K562 (cell line): Measurements from ENCODE around the gene RELL1. TPM values are rescaled to one million over a fixed set of nuclear protein-coding genes. Genes with fewer than 3 reads are reported as not detected.

ENCODE experiments used
- ATAC-seq: fragments of 200-7000 bp; cut with Tn5 transposase; 3 replicates; pipeline ENCODE4 v1.9.1; 2020; ENCODE audit warnings: moderate library complexity
- BruUV-seq: library from RNA; stranded (reverse); fragments of 400-500 nt; replicated peaks from 2 replicates; lab custom pipeline; 2021; lab: Mats Ljungman, UMichigan
- CTCF ChIA-PET: fragments of 300-600 bp; formaldehyde crosslinking; extraction: SDS; loops from one replicate; lab custom pipeline; 2021; ENCODE audit warnings: low intra/inter-chr PET ratio; lab: Yijun Ruan, JAX
- POLR2A ChIA-PET: fragments of 300-600, 350-650 bp; sonication (Branson Sonifier 250); formaldehyde crosslinking; extraction: SDS; loops from one replicate; lab custom pipeline; 2021; ENCODE audit warnings: antibody characterized with exemption, inconsistent platforms; lab: Yijun Ruan, JAX
- DNase-seq, 4 experiments: peaks; one replicate each; pipeline versions ENCODE4 v3.0.0 to v3.0.0-alpha.2; 2011 to 2018; ENCODE audit warnings: low spot score in 3 of 4, mixed read lengths in 3 of 4; ENCODE audit errors: extremely low read depth in 1 of 4
- FAIRE-seq: peaks from 2 replicates; lab custom pipeline; 2011; peaks lifted over from hg19 to GRCh38; lab: Jason Lieb, UNC
- H2AFZ ChIP-seq: 2 replicates; pipeline ENCODE4 v1.6.0; 2011; ENCODE audit warnings: low read depth, low read length, control low read depth, inconsistent platforms
- H3K27ac ChIP-seq: fragments of 200-600 bp; 3 replicates; pipeline ENCODE4 v1.8.0; 2011; ENCODE audit warnings: low read depth, mild to moderate bottlenecking, control low read depth, inconsistent platforms, low read length, moderate library complexity, mixed read lengths; ENCODE audit errors: extremely low read depth
- H3K27me3 ChIP-seq, 2 experiments: fragments of 300-600 bp in 1 of 2; 2 replicates in 1 of 2; 3 replicates in 1 of 2; pipeline versions ENCODE4 v1.6.0 to v1.8.0; 2011; ENCODE audit warnings: inconsistent platforms in 2 of 2, low read length in 2 of 2, mild to moderate bottlenecking in 1 of 2, mixed read lengths in 1 of 2, moderate library complexity in 1 of 2; ENCODE audit not compliant: control insufficient read depth in 2 of 2, insufficient read depth in 2 of 2
- H3K36me3 ChIP-seq: fragments of 300-600 bp; 3 replicates; pipeline ENCODE4 v1.8.0; 2011; ENCODE audit warnings: mild to moderate bottlenecking, low read length, inconsistent platforms; ENCODE audit not compliant: control insufficient read depth, insufficient read depth
- H3K4me1 ChIP-seq, 2 experiments: fragments of 200-600 bp in 1 of 2; replicated peaks in 1 of 2; 2 replicates in 1 of 2; 3 replicates in 1 of 2; pipeline versions ENCODE4 v1.5.1 to v1.8.0; 2011; ENCODE audit warnings: inconsistent platforms in 2 of 2, low read length in 2 of 2, mild to moderate bottlenecking in 1 of 2, mixed read lengths in 1 of 2, moderate library complexity in 1 of 2; ENCODE audit not compliant: control insufficient read depth in 2 of 2, insufficient read depth in 2 of 2
- H3K4me2 ChIP-seq: 2 replicates; pipeline ENCODE4 v1.6.1; 2011; ENCODE audit warnings: low read length, control low read depth, inconsistent platforms, mixed read lengths; ENCODE audit not compliant: insufficient read depth
- H3K4me3 ChIP-seq: fragments of 200-600 bp; sonication (generic), shearing (Covaris generic); 2 replicates; pipeline ENCODE4 v1.5.1; 2016; ENCODE audit warnings: control low read depth, inconsistent platforms
- H3K79me2 ChIP-seq: fragments of 200-600 bp; 3 replicates; pipeline ENCODE4 v1.8.0; 2011; ENCODE audit warnings: low read length, inconsistent platforms; ENCODE audit not compliant: control insufficient read depth, insufficient read depth
- H3K9ac ChIP-seq, 2 experiments: 2 replicates each; pipeline versions ENCODE4 v1.6.0 to v1.6.1; 2011; ENCODE audit warnings: low read depth in 2 of 2, low read length in 2 of 2, control low read depth in 1 of 2, inconsistent platforms in 1 of 2, mild to moderate bottlenecking in 1 of 2, mixed read lengths in 1 of 2; ENCODE audit not compliant: insufficient read depth in 1 of 2
- H3K9me1 ChIP-seq: one replicate; pipeline ENCODE4 v1.6.0; 2011; ENCODE audit warnings: inconsistent platforms, mild to moderate bottlenecking, low read length, moderate library complexity; ENCODE audit not compliant: control insufficient read depth, insufficient read depth
- H3K9me3 ChIP-seq: replicated peaks from 2 replicates; pipeline ENCODE4 v1.5.1; 2011; ENCODE audit warnings: low read depth, low read length, inconsistent platforms; ENCODE audit not compliant: control insufficient read depth, insufficient read depth
- H4K20me1 ChIP-seq: replicated peaks from 2 replicates; pipeline ENCODE4 v1.6.1; 2011; ENCODE audit warnings: low read length, inconsistent platforms, mixed read lengths; ENCODE audit not compliant: control insufficient read depth, insufficient read depth
- CHD4 ChIP-seq: fragments of 200-600 bp; sonication (generic); IDR thresholded peaks from 3 replicates; pipeline ENCODE4 v1.6.1; 2012; ENCODE audit warnings: low read depth, mild to moderate bottlenecking, mixed read lengths, low read length, inconsistent platforms; ENCODE audit not compliant: insufficient read depth, insufficient replicate concordance, poor library complexity, severe bottlenecking
- HMBOX1 ChIP-seq: sonication (generic); IDR thresholded peaks from 2 replicates; pipeline ENCODE4 v1.6.1; 2016
- NR2F6 ChIP-seq: fragments of 450-650 bp; formaldehyde crosslinking; IDR thresholded peaks from 2 replicates; pipeline ENCODE4 v1.4.0; 2020; ENCODE audit warnings: mild to moderate bottlenecking
- PTTG1 ChIP-seq: fragments of 450-650 bp; IDR thresholded peaks from 2 replicates; pipeline ENCODE4 v1.6.1; 2016; ENCODE audit warnings: low read depth, mild to moderate bottlenecking, missing genetic modification characterization, missing compliant biosample characterization
- SNRNP70 ChIP-seq: fragments of 200-400 bp; formaldehyde crosslinking; optimal IDR thresholded peaks from 2 replicates; pipeline ENCODE3; 2017; ENCODE audit warnings: low read depth, low read length
- SPI1 ChIP-seq: IDR thresholded peaks from 2 replicates; pipeline ENCODE4 v1.6.1; 2011; ENCODE audit warnings: low read depth, low read length, control low read depth, borderline replicate concordance
- TSHZ1 ChIP-seq: fragments of 250-450 bp; sonication (Bioruptor Pico); IDR thresholded peaks from 2 replicates; pipeline ENCODE4 v1.4.0; 2020; ENCODE audit warnings: mild to moderate bottlenecking, moderate library complexity
- ZNF143 ChIP-seq: sonication (generic); formaldehyde crosslinking; IDR thresholded peaks from 2 replicates; pipeline ENCODE4 v1.9.0; 2022; ENCODE audit warnings: mild to moderate bottlenecking, missing genetic modification reagents
- ZNF830 ChIP-seq: fragments of 250-450 bp; sonication (Bioruptor Pico); IDR thresholded peaks from 2 replicates; pipeline ENCODE4 v1.5.0; 2021; ENCODE audit warnings: mild to moderate bottlenecking
- WGBS: fragments of 100-300 bp; shearing (Covaris generic); methylation state at CpG from one replicate; pipeline ENCODE4 v1.1.6; 2016; ENCODE audit warnings: low coverage, mixed read lengths; ENCODE audit not compliant: insufficient coverage; ENCODE audit errors: missing lambda C conversion rate; 5-methylcytosine and 5-hydroxymethylcytosine counted together
- in situ Hi-C: fragments of 300-500 bp; cut with MboI; formaldehyde crosslinking; loops from 4 replicates; pipeline ENCODE4 v1.15.0; 2018; ENCODE audit warnings: inconsistent platforms, mixed read lengths
- intact Hi-C: fragments of 100-400 bp; cut with micrococcal nuclease; formaldehyde crosslinking; loops from 2 replicates; pipeline ENCODE4 v1.14.2; 2022
- polyA plus RNA-seq, 8 experiments: library from polyadenylated mRNA; depleted of rRNA in 4 of 8; stranded (reverse) in 5 of 8; unstranded in 3 of 8; fragments of >200 nt; fragmentation: Nextera tagmentation in 2 of 8; fragmentation: Illumina TruSeq in 1 of 8; extraction: Ambion mirVana in 2 of 8; extraction: Trizol in 1 of 8; gene quantifications; 2 replicates each; pipeline versions ENCODE4 v1.2.1 to v1.2.3, GENCODE V29; 2011 to 2014; ENCODE audit warnings: inconsistent platforms in 1 of 8, missing spikeins in 1 of 8
- total RNA-seq, 7 experiments: library from RNA; depleted of rRNA in 6 of 7; stranded (reverse); fragments of >200 nt in 6 of 7; fragmentation: Illumina TruSeq in 2 of 7; extraction: Trizol in 2 of 7; gene quantifications; 2 replicates each; pipeline versions ENCODE4 v1.2.1 to v1.2.3, GENCODE V29; 2011 to 2021; ENCODE audit warnings: low replicate concordance in 1 of 7

RELL1 gene
- total and polyA plus RNA-seq, 9 of the 15 experiments (the other 6 are each of a cell fraction or from before 2014, with no cell fraction given): 0.06 to 3.5 (median 1.7) TPM; not detected in 1

GRCh38 chr4:37735578-37735977 lies 49.4 kb upstream of the RELL1 start:
- ChIA-PET POLR2A (interaction anchor here (0.9 kb wide), 1 partner anchor 22 kb away, joined by 3 read pairs; no protein-coding TSS in a partner anchor), CTCF (no interaction called here)
- H3K4me1 ChIP-seq: no peaks in the 10 kb centered on the region
- intact Hi-C loops: no loop called here
- no peak for FAIRE-seq
- WGBS: 0% methylated on average over 5 of the region's 5 CpGs
- no peak for TF ChIP-seq NR2F6 (CRISPR knock-in tag)
- no peak for TF ChIP-seq CHD4
- no peak for TF ChIP-seq SNRNP70
- TF ChIP-seq SPI1: peak; percentile 75
- TF ChIP-seq, all 486 proteins: peak for 1
- Histone ChIP-seq H3K27ac (no peak overlapping the region), H3K36me3 (no peaks in the 10 kb centered on the region), H3K9ac (no peak overlapping the region), H3K4me2 (no peak overlapping the region), H4K20me1 (no peaks in the 10 kb centered on the region), H3K4me3 (no peak overlapping the region), H3K9me1 (no peaks in the 10 kb centered on the region), H3K79me2 (no peaks in the 10 kb centered on the region), H2AFZ (no peak overlapping the region), H3K27me3 (0 out of 5 replicates have a peak, but pooled peaks cover 0 to 2% of the 10 kb centered on the region in 2 experiments), H3K9me3 (no peaks in the 10 kb centered on the region)
- in situ Hi-C loops: no loop called here
- BruUV-seq: no TSS peak
- DNase-seq (no peak), ATAC-seq (no peak)

- POLR2A ChIA-PET: no interaction called here
- TF ChIP-seq ZNF830 (CRISPR knock-in tag) (no peak), PTTG1 (tag) (no peak), HMBOX1 (no peak), TSHZ1 (CRISPR knock-in tag) (no peak), ZNF143 (CRISPR knock-in tag) (no peak)
These were observed 48.8 kb upstream of the RELL1 start for GRCh38 chr4:37734989-37735388.

More at GRCh38 chr4:37734989-37735388, 48.8 kb upstream of the RELL1 start:
- no TSS peak for BruUV-seq
- H4K20me1 ChIP-seq: no peaks in the 10 kb centered on the region
- WGBS: 0% methylated on average over 3 of the region's 3 CpGs
- DNase-seq: no peak
- H3K9me1 ChIP-seq: no peaks in the 10 kb centered on the region
- no peak for ATAC-seq
- H3K4me3 ChIP-seq: no peak overlapping the region
- no peak for FAIRE-seq
- H3K4me2 ChIP-seq: no peak overlapping the region
- no peak overlapping the region for H3K27ac ChIP-seq
- H2AFZ ChIP-seq: no peak overlapping the region
- CTCF ChIA-PET: no interaction called here
- no peaks in the 10 kb centered on the region for H3K9me3 ChIP-seq
- 0 out of 5 replicates have a peak, but pooled peaks cover 0 to 2% of the 10 kb centered on the region in 2 experiments for H3K27me3 ChIP-seq
- no peaks in the 10 kb centered on the region for H3K4me1 ChIP-seq
- no peak overlapping the region for H3K9ac ChIP-seq
- in situ Hi-C loops: no loop called here
- no peaks in the 10 kb centered on the region for H3K36me3 ChIP-seq
- no peaks in the 10 kb centered on the region for H3K79me2 ChIP-seq
- intact Hi-C loops: no loop called here
